GM19023 (cell line): Measurements from ENCODE around the gene CMTR2.

Source experiments
- ATAC-seq: cut with Tn5 transposase; IDR thresholded peaks from one replicate; pipeline ENCODE4 v1.9.1; 2021; ENCODE audit warnings: mild to moderate bottlenecking, moderate library complexity; ENCODE audit not compliant: unreplicated experiment

The CMTR2 gene

GRCh38 chr16:71282943-71283342 lies 6.3 kb downstream of the CMTR2 start:
- ATAC-seq, result no peak

- ATAC-seq, result no peak
Observed at GRCh38 chr16:71276589-71277334, 12.4 kb downstream of the CMTR2 start.

- no peak for ATAC-seq
Observed at GRCh38 chr16:71273384-71273783, 15.8 kb downstream of the CMTR2 start.

GRCh38 chr16:71264299-71264698 lies 24.9 kb downstream of the CMTR2 start:
- ATAC-seq, result no peak

- no peak for ATAC-seq
Observed at GRCh38 chr16:71263582-71263981, 25.6 kb downstream of the CMTR2 start.

- no peak for ATAC-seq
Observed at GRCh38 chr16:71262391-71262790, 26.8 kb downstream of the CMTR2 start.

- no peak for ATAC-seq
Observed at GRCh38 chr16:71260995-71261394, 28.2 kb downstream of the CMTR2 start.

GRCh38 chr16:71259086-71259485 lies 30.1 kb downstream of the CMTR2 start:
- ATAC-seq, result no peak

- no peak for ATAC-seq
Observed at GRCh38 chr16:71258372-71258771, 30.8 kb downstream of the CMTR2 start.

GRCh38 chr16:71257768-71258167 lies 31.4 kb downstream of the CMTR2 start:
- ATAC-seq, result no peak

GRCh38 chr16:71255721-71256120 lies 33.5 kb downstream of the CMTR2 start:
- no peak for ATAC-seq

GRCh38 chr16:71254832-71255525 lies 34.2 kb downstream of the CMTR2 start:
- ATAC-seq, result no peak

GRCh38 chr16:71250461-71251235 lies 38.6 kb downstream of the CMTR2 start:
- no peak for ATAC-seq

- ATAC-seq, result no peak
Observed at GRCh38 chr16:71249399-71249798, 39.8 kb downstream of the CMTR2 start.

- ATAC-seq, result no peak
Observed at GRCh38 chr16:71247478-71247877, 41.7 kb downstream of the CMTR2 start.

GRCh38 chr16:71246309-71246708 lies 42.9 kb downstream of the CMTR2 start:
- no peak for ATAC-seq

- ATAC-seq, result no peak
Observed at GRCh38 chr16:71244521-71244920, 44.7 kb downstream of the CMTR2 start.

- ATAC-seq, result no peak
Observed at GRCh38 chr16:71242601-71243000, 46.6 kb downstream of the CMTR2 start.

- no peak for ATAC-seq
Observed at GRCh38 chr16:71242036-71242435, 47.2 kb downstream of the CMTR2 start.
